ENCODE data around the gene YIPF1. TPM values are rescaled to one million over a fixed set of nuclear protein-coding genes. Genes with fewer than 3 reads are reported as not detected.

Gene YIPF1
- total RNA-seq, 4 donors from 2014 or later = 16.8 to 21.4 (median 19.7) TPM

GRCh38 chr1:53894644-53895043, 5.0 kb upstream of the YIPF1 start:
- H3K4me3 ChIP-seq = no peak overlapping the region
- no peak for DNase-seq (ENCODE audit: extremely low spot score)
- no peaks in the 10 kb centered on the region for H3K27me3 ChIP-seq
- TF ChIP-seq POLR2AphosphoS5 (IDR thresholded peaks at IDR 0.05) (no peak), EP300 (IDR thresholded peaks at IDR 0.05) (no peak), POLR2A (IDR thresholded peaks at IDR 0.05; ENCODE audit: low read depth) (no peak), CTCF (IDR thresholded peaks at IDR 0.05) (no peak)
- intact Hi-C loops (cut with DNase I) = loop anchor here (5.0 kb wide), 1 partner anchor 53 kb away; the partner anchor contains the start of genes IFT25 and LRRC42
- H3K4me1 ChIP-seq = peaks cover 10 to 46% (median 44%) of the 10 kb centered on the region in 4 donors
- WGBS = 96% methylated on average over 5 of the region's 5 CpGs
- H3K36me3 ChIP-seq = no peaks in the 10 kb centered on the region
- H3K27ac ChIP-seq (replicated peaks in 1 of 4) = no peak overlapping the region
- H3K9me3 ChIP-seq = no peaks in the 10 kb centered on the region

- intact Hi-C loops (cut with DNase I) = no loop called here
- peaks cover 10 to 43% (median 41%) of the 10 kb centered on the region in 4 donors for H3K4me1 ChIP-seq
- H3K27ac ChIP-seq (replicated peaks in 1 of 4) = no peak within 1 kb of the TSS
- no peak within 1 kb of the TSS for H3K4me3 ChIP-seq
- H3K27me3 ChIP-seq = no peaks in the 10 kb centered on the region
- no peak for DNase-seq (ENCODE audit: extremely low spot score)
- H3K36me3 ChIP-seq = no peaks in the 10 kb centered on the region
- TF ChIP-seq POLR2AphosphoS5 (IDR thresholded peaks at IDR 0.05) (no peak), POLR2A (IDR thresholded peaks at IDR 0.05; ENCODE audit: low read depth) (no peak), CTCF (IDR thresholded peaks at IDR 0.05) (no peak), EP300 (IDR thresholded peaks at IDR 0.05) (no peak)
- no peaks in the 10 kb centered on the region for H3K9me3 ChIP-seq
- WGBS = 87% methylated on average over 13 of the region's 14 CpGs
These were observed 4.5 kb upstream of the YIPF1 start, which contains the start of gene DIO1 for GRCh38 chr1:53893999-53894636. Gene DIO1 (plus strand): TSS chr1:53894187. CDS start chr1:53894211, 24 bp downstream.

- WGBS = 78% methylated on average over 5 of the region's 5 CpGs
- TF ChIP-seq POLR2AphosphoS5 (IDR thresholded peaks at IDR 0.05) = no peak
- no peak for TF ChIP-seq POLR2A (IDR thresholded peaks at IDR 0.05; ENCODE audit: low read depth)
- no peak for TF ChIP-seq CTCF (IDR thresholded peaks at IDR 0.05)
- no peak for TF ChIP-seq EP300 (IDR thresholded peaks at IDR 0.05)
- no peaks in the 10 kb centered on the region for H3K9me3 ChIP-seq
- H3K36me3 ChIP-seq = peaks cover 0 to 1% (median 0%) of the 10 kb centered on the region in 4 donors
- no peak overlapping the region for H3K4me3 ChIP-seq
- no peaks in the 10 kb centered on the region for H3K27me3 ChIP-seq
- H3K27ac ChIP-seq (replicated peaks in 1 of 4) = no peak overlapping the region
- no peak for DNase-seq (ENCODE audit: extremely low spot score)
- H3K4me1 ChIP-seq = peaks cover 13 to 43% (median 40%) of the 10 kb centered on the region in 4 donors
- intact Hi-C loops (cut with DNase I) = no loop called here
These were observed 3.3 kb upstream of the YIPF1 start for GRCh38 chr1:53892911-53893310.

- intact Hi-C loops (cut with DNase I) = no loop called here
- no peak overlapping the region for H3K27ac ChIP-seq (replicated peaks in 1 of 4)
- no peaks in the 10 kb centered on the region for H3K9me3 ChIP-seq
- DNase-seq (ENCODE audit: extremely low spot score) = no peak
- H3K4me3 ChIP-seq = no peak overlapping the region
- no peak for TF ChIP-seq EP300 (IDR thresholded peaks at IDR 0.05)
- TF ChIP-seq POLR2A (IDR thresholded peaks at IDR 0.05; ENCODE audit: low read depth) = no peak
- TF ChIP-seq POLR2AphosphoS5 (IDR thresholded peaks at IDR 0.05) = no peak
- no peak for TF ChIP-seq CTCF (IDR thresholded peaks at IDR 0.05)
- H3K27me3 ChIP-seq = no peaks in the 10 kb centered on the region
- H3K4me1 ChIP-seq = peaks cover 13 to 33% (median 29%) of the 10 kb centered on the region in 4 donors
- H3K36me3 ChIP-seq = peaks cover 0 to 13% (median 9%) of the 10 kb centered on the region in 4 donors
- 66% methylated on average over 2 of the region's 2 CpGs for WGBS
These were observed 2.1 kb upstream of the YIPF1 start for GRCh38 chr1:53891678-53892077.
